Measurements from ENCODE around the gene DENND5A. TPM values are rescaled to one million over a fixed set of nuclear protein-coding genes. Genes with fewer than 3 reads are reported as not detected.

The DENND5A gene
- total and polyA plus RNA-seq, 2 of the 8 experiments (the other 6 are each of a cell fraction or from before 2014, with no cell fraction given), result 65.7 to 139 TPM

DNA sequence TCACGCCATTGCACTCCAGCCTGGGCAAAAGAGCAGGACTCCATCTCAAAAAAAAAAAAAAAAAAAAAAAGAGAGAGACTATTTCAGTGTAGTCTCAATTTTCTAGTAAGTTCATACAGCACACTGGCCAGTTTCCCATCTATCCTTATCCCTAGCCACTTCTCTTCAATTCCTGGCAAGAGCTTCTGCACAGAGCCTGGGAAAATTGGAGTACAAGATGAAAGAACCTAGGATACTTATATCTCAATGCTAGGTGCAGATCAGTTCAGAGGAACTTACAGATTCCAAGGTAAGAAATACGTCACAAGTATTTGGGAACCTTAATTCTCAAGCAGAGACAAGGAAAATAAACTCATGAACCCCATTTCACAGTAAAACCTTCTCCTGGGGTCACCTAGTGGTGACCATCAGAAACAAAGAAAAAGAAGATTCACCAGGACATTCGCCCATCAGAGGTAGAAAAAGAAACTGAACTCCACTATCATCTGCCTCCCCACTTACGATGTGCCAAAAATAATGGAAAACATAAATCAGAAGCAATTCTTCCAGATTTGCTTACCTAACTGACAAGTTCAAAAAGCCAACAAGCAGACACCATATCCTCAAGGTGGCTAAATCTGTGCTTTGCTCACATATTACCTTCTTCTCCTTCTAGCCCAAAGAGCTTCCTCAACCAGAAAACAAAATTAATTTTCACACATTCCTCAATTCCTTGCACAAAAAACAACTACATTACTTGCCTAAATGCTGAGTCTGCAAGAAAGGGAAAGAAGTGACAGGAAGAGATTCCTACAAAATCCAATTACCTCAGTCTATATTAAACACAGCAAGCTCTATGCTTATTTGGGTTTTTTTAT is 4.9 kb downstream of the DENND5A start:
- no peak overlapping the region for H3K27ac ChIP-seq (ENCODE audit: low read depth, low read length)
- H3K4me2 ChIP-seq (ENCODE audit: insufficient read depth in 1 of 2, low read depth in 2 of 2, low read length in 2 of 2), result no peak overlapping the region
- no peak overlapping the region for H2BK12ac ChIP-seq (ENCODE audit: low read depth, low read length)
- 82% methylated on average over 4 of the region's 4 CpGs; no CpG with 5 or more reads in 1 of the 2 experiments for WGBS, 2 experiments (ENCODE audit: extremely low coverage in 1 of 2, insufficient coverage in 1 of 2, insufficient read length in 1 of 2, insufficient replicate concordance in 2 of 2, low coverage in 1 of 2, low lambda C conversion rate in 2 of 2, missing lambda C conversion rate in 1 of 2)
- no peak overlapping the region for H2BK5ac ChIP-seq (ENCODE audit: low read depth, low read length)
- ChIA-PET CTCF (ENCODE audit: partially characterized antibody) (interaction anchor here (0.6 to 3.1 kb wide), 21 partner anchors 8 to 550 kb away, joined by 3 to 16 read pairs (median 4); no protein-coding TSS in a partner anchor), POLR2A (ENCODE audit: partially characterized antibody) (interaction anchor here (0.5 to 2.7 kb wide), 5 partner anchors 11 to 450 kb away, joined by 3 to 6 read pairs (median 3); partner anchors contain the start of gene ZNF143)
- DNase-seq (ENCODE audit: low read depth in 1 of 2, low spot score in 2 of 2) (no peak), FAIRE-seq (no peak)
- no peak overlapping the region for H2BK20ac ChIP-seq (ENCODE audit: low read length)
- H3K4me1 ChIP-seq (replicated peaks in 1 of 4; ENCODE audit: control insufficient read depth in 3 of 4, insufficient read depth in 4 of 4, low read length in 3 of 4), result 0 out of 7 replicates have a peak, but pooled peaks cover 0 to 2% (median 0%) of the 10 kb centered on the region in 4 experiments
- H2BK15ac ChIP-seq (ENCODE audit: low read length), result no peak overlapping the region
- no peak overlapping the region for H3K56ac ChIP-seq (replicated peaks; ENCODE audit: insufficient read length, low read depth, low read length)
- no peak overlapping the region for H2BK120ac ChIP-seq (replicated peaks; ENCODE audit: low read depth, low read length)
- H4K8ac ChIP-seq (ENCODE audit: extremely low read depth, insufficient read depth, low read length), result no peak overlapping the region
- H3K23me2 ChIP-seq (ENCODE audit: low read depth, low read length), result peaks cover 9% of the 10 kb centered on the region
- H4K20me1 ChIP-seq (replicated peaks in 1 of 2; ENCODE audit: control insufficient read depth in 1 of 2, insufficient read depth in 2 of 2, low read length in 2 of 2), result peaks cover 4 to 6% of the 10 kb centered on the region in 2 experiments
- no peaks in the 10 kb centered on the region for H3K27me3 ChIP-seq (replicated peaks in 1 of 4; ENCODE audit: control insufficient read depth in 3 of 4, extremely low read depth in 1 of 4, insufficient read depth in 3 of 4, low read length in 3 of 4)
- peaks cover 15 to 69% of the 10 kb centered on the region in 2 experiments for H3K79me2 ChIP-seq (ENCODE audit: control insufficient read depth in 1 of 2, insufficient read depth in 2 of 2, low read length in 2 of 2)
- peaks cover 3% of the 10 kb centered on the region; the same call in 1 of the 2 replicates for H3K79me1 ChIP-seq (ENCODE audit: low read depth, low read length)
- H3K18ac ChIP-seq (ENCODE audit: extremely low read depth, low read length), result no peak overlapping the region
- H3K9me3 ChIP-seq (ENCODE audit: insufficient read depth in 2 of 2, low read depth in 1 of 2, low read length in 1 of 2), result no peaks in the 10 kb centered on the region
- H3K14ac ChIP-seq (ENCODE audit: insufficient read length), result no peak overlapping the region
- H4K91ac ChIP-seq (replicated peaks; ENCODE audit: insufficient read length, low read length), result no peak overlapping the region
- H2AK5ac ChIP-seq (ENCODE audit: low read depth, low read length), result no peak overlapping the region
- H3K4me3 ChIP-seq (ENCODE audit: extremely low read depth in 1 of 4, insufficient read depth in 2 of 4, low read depth in 3 of 4, low read length in 4 of 4), result no peak overlapping the region
- no peak overlapping the region for H3K9ac ChIP-seq (replicated peaks in 1 of 4; ENCODE audit: extremely low read depth in 1 of 4, low read depth in 3 of 4, low read length in 3 of 4)
- peaks cover 0 to 2% (median 0%) of the 10 kb centered on the region in 4 experiments; a peak in 1 of 8 replicates for H3K36me3 ChIP-seq (ENCODE audit: control insufficient read depth in 2 of 4, insufficient read depth in 4 of 4, low read length in 3 of 4)
- H2AFZ ChIP-seq (ENCODE audit: low read length), result no peak overlapping the region
- no peak overlapping the region for H4K5ac ChIP-seq (ENCODE audit: insufficient read length, low read depth, low read length)
- no peak overlapping the region for H3K4ac ChIP-seq (replicated peaks; ENCODE audit: insufficient read length, low read depth, low read length)
- H3K23ac ChIP-seq (ENCODE audit: insufficient read length), result no peak overlapping the region
- TF ChIP-seq SAP30 (IDR thresholded peaks at IDR 0.05; ENCODE audit: insufficient read depth, insufficient replicate concordance, low read length) (no peak), RAD21 (IDR thresholded peaks at IDR 0.05 in 1 of 2, conservative IDR thresholded peaks at IDR 0.05 in 1 of 2; ENCODE audit: low read depth in 2 of 2, low read length in 2 of 2) (peak; percentile 37 to 42; a peak in 3 of 4 replicates), GABPA (IDR thresholded peaks at IDR 0.05; ENCODE audit: borderline replicate concordance, insufficient read depth, low read length) (no peak), CBX5 (IDR thresholded peaks at IDR 0.05; ENCODE audit: low read depth, low read length) (no peak), MAFK (IDR thresholded peaks at IDR 0.05; ENCODE audit: low read depth, low read length) (peak; percentile 68; the same call in 1 of the 2 replicates), CTCF (IDR thresholded peaks at IDR 0.05; ENCODE audit: control extremely low read depth in 1 of 3, insufficient read depth in 1 of 3, low read depth in 1 of 3, low read length in 3 of 3) (peak in 2 of 3 experiments; percentile 28 to 33; a peak in 2 of 4 replicates)

All from H1 (cell line).